ENCODE results near the gene BID.

The BID gene

GRCh38 chr22:17818649-17819048 is 44.4 kb upstream of the BID start:
- no peak for DNase-seq (ENCODE audit: extremely low read depth, insufficient read length)
- H3K27me3 ChIP-seq (replicated peaks; ENCODE audit: control insufficient read depth, insufficient read depth, low read length), result no peaks in the 10 kb centered on the region
- peaks cover 2% of the 10 kb centered on the region for H3K36me3 ChIP-seq (ENCODE audit: control insufficient read depth, insufficient read depth, low read length)
- H3K4me3 ChIP-seq (replicated peaks; ENCODE audit: low read depth, low read length), result no peak overlapping the region
- no peak for TF ChIP-seq CTCF (IDR thresholded peaks at IDR 0.05; ENCODE audit: insufficient read depth, low read length, poor library complexity, severe bottlenecking)

GRCh38 chr22:17818180-17818579 is 43.9 kb upstream of the BID start:
- H3K27me3 ChIP-seq (replicated peaks; ENCODE audit: control insufficient read depth, insufficient read depth, low read length), result no peaks in the 10 kb centered on the region
- no peak overlapping the region for H3K4me3 ChIP-seq (replicated peaks; ENCODE audit: low read depth, low read length)
- peaks cover 2% of the 10 kb centered on the region for H3K36me3 ChIP-seq (ENCODE audit: control insufficient read depth, insufficient read depth, low read length)
- no peak for DNase-seq (ENCODE audit: extremely low read depth, insufficient read length)
- no peak for TF ChIP-seq CTCF (IDR thresholded peaks at IDR 0.05; ENCODE audit: insufficient read depth, low read length, poor library complexity, severe bottlenecking)

- no peak for TF ChIP-seq CTCF (IDR thresholded peaks at IDR 0.05; ENCODE audit: insufficient read depth, low read length, poor library complexity, severe bottlenecking)
- Histone ChIP-seq H3K27me3 (replicated peaks; ENCODE audit: control insufficient read depth, insufficient read depth, low read length) (no peaks in the 10 kb centered on the region), H3K36me3 (ENCODE audit: control insufficient read depth, insufficient read depth, low read length) (peaks cover 2% of the 10 kb centered on the region), H3K4me3 (replicated peaks; ENCODE audit: low read depth, low read length) (no peak overlapping the region)
- no peak for DNase-seq (ENCODE audit: extremely low read depth, insufficient read length)
Observed at GRCh38 chr22:17817511-17818065, 43.3 kb upstream of the BID start.

- peaks cover 2% of the 10 kb centered on the region for H3K36me3 ChIP-seq (ENCODE audit: control insufficient read depth, insufficient read depth, low read length)
- no peaks in the 10 kb centered on the region for H3K27me3 ChIP-seq (replicated peaks; ENCODE audit: control insufficient read depth, insufficient read depth, low read length)
- H3K4me3 ChIP-seq (replicated peaks; ENCODE audit: low read depth, low read length), result no peak overlapping the region
- no peak for DNase-seq (ENCODE audit: extremely low read depth, insufficient read length)
- no peak for TF ChIP-seq CTCF (IDR thresholded peaks at IDR 0.05; ENCODE audit: insufficient read depth, low read length, poor library complexity, severe bottlenecking)
Observed at GRCh38 chr22:17817079-17817478, 42.8 kb upstream of the BID start.

GRCh38 chr22:17816649-17817048 is 42.4 kb upstream of the BID start:
- H3K36me3 ChIP-seq (ENCODE audit: control insufficient read depth, insufficient read depth, low read length), result peaks cover 2% of the 10 kb centered on the region
- H3K27me3 ChIP-seq (replicated peaks; ENCODE audit: control insufficient read depth, insufficient read depth, low read length), result no peaks in the 10 kb centered on the region
- H3K4me3 ChIP-seq (replicated peaks; ENCODE audit: low read depth, low read length), result no peak overlapping the region
- no peak for TF ChIP-seq CTCF (IDR thresholded peaks at IDR 0.05; ENCODE audit: insufficient read depth, low read length, poor library complexity, severe bottlenecking)
- DNase-seq (ENCODE audit: extremely low read depth, insufficient read length), result no peak

- H3K4me3 ChIP-seq (replicated peaks; ENCODE audit: low read depth, low read length), result no peak overlapping the region
- TF ChIP-seq CTCF (IDR thresholded peaks at IDR 0.05; ENCODE audit: insufficient read depth, low read length, poor library complexity, severe bottlenecking), result no peak
- H3K27me3 ChIP-seq (replicated peaks; ENCODE audit: control insufficient read depth, insufficient read depth, low read length), result no peaks in the 10 kb centered on the region
- DNase-seq (ENCODE audit: extremely low read depth, insufficient read length), result no peak
- peaks cover 2% of the 10 kb centered on the region for H3K36me3 ChIP-seq (ENCODE audit: control insufficient read depth, insufficient read depth, low read length)
Observed at GRCh38 chr22:17815703-17816254, 41.5 kb upstream of the BID start.

Measured in GM06990 (cell line).